ENCODE results near the gene RAB23.

Gene RAB23

DNA sequence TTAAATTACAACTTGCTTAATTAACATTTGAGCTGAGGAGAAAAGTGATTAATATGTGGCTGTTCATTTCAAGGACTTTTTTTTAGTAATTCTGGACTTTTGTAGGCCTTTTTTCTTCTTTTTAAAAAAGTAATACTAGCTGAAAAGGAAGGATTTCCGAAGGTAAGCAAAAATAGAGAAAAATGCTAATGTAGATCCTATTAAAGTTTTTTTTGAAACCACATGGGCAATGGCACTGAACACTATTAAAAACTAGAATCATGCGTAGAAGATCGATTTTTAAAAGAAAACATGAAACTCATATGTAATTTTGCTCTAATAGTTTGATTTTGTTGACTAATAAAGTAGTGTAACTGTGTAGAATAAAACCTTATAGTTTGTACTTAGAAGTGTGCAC lies 47.6 kb downstream of the RAB23 start:
- no peak for DNase-seq (ENCODE audit: low read depth in 2 of 2)
- H3K4me3 ChIP-seq (replicated peaks in 1 of 2; ENCODE audit: low read depth in 2 of 2, low read length in 2 of 2), result peak overlapping the region in 1 of 2 donors; percentile 77
- TF ChIP-seq, protein P1, sequence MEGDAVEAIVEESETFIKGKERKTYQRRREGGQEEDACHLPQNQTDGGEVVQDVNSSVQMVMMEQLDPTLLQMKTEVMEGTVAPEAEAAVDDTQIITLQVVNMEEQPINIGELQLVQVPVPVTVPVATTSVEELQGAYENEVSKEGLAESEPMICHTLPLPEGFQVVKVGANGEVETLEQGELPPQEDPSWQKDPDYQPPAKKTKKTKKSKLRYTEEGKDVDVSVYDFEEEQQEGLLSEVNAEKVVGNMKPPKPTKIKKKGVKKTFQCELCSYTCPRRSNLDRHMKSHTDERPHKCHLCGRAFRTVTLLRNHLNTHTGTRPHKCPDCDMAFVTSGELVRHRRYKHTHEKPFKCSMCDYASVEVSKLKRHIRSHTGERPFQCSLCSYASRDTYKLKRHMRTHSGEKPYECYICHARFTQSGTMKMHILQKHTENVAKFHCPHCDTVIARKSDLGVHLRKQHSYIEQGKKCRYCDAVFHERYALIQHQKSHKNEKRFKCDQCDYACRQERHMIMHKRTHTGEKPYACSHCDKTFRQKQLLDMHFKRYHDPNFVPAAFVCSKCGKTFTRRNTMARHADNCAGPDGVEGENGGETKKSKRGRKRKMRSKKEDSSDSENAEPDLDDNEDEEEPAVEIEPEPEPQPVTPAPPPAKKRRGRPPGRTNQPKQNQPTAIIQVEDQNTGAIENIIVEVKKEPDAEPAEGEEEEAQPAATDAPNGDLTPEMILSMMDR (IDR thresholded peaks at IDR 0.05; ENCODE audit: low read depth, low read length), result no peak

DNA sequence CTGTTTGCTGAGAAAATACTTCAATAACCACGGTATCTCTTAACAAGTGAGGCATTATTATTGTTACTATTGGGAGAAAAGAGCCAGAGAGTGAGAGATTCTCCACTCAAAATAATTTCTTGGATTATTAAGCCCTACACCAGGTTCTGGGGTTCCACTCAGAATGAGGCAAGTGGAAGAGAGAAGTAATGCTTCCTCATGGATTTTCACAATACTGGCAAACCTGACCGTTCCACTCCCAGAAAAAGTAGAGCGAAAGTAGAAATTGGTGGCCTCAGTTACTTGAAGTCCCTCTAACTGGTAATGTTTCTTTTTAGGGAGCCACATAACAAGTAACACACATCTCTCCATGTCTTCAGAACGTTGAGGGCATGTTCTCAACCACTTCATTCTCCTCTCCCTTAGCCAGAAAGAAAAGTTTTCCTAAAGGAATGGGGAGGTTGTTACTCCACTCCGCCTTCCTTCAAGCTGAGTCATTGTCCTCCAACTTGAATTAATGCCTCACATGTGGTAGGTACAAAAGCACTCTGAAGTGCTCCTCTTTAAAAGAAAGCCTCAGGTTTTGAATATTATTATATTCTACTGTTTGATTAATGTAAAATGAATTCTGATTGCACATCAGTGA lies 48.1 kb downstream of the RAB23 start:
- peak; percentile 70 to 78 for DNase-seq (ENCODE audit: low read depth in 2 of 2)
- TF ChIP-seq, protein P1 (IDR thresholded peaks at IDR 0.05; ENCODE audit: low read depth, low read length), result no peak
- H3K4me3 ChIP-seq (replicated peaks in 1 of 2; ENCODE audit: low read depth in 2 of 2, low read length in 2 of 2), result peak overlapping the region; percentile 64 to 77

DNA sequence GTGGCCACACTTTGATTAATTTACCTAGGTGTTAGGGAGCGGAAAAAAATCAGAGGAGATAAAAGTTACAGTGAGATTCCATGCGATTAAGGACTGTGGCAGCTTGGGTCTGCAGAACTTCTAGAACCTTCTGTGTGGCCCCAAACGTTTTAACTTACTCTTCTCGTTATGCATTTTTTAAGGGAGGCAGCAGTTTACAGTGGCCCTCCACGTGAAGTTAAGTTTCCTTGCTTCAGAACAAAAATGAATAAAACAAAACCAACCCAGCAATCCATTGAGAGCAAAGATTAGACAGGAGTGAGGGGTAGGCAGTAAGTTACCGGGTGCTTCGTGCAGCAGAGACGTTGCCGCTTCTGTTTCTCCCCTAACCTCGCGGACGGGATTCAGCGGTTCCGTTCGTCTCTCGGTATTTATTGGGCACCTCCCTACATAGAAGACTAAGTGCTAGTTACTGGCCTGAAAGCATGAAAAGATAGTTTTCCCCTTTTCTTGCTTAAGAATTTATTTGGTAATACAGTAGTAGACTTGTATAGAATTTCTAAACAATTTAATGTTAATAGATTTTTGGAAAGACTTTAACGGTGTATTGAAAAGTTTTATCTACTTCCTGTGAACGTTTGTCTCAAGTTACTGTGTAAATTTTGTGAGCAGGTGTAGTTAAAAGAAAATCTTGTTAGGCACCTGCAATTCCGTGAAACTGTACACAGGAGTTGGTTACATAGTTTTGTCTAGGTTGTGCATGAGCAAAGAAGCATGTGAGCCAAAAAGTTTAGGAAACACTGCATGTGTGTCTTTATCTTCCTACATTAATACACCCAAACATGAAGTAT lies 48.8 kb downstream of the RAB23 start:
- DNase-seq (ENCODE audit: low read depth in 2 of 2), result peak; percentile 34 to 44
- TF ChIP-seq, protein P1 (IDR thresholded peaks at IDR 0.05; ENCODE audit: low read depth, low read length), result no peak
- peak overlapping the region; percentile 64 to 77 for H3K4me3 ChIP-seq (replicated peaks in 1 of 2; ENCODE audit: low read depth in 2 of 2, low read length in 2 of 2)

DNA sequence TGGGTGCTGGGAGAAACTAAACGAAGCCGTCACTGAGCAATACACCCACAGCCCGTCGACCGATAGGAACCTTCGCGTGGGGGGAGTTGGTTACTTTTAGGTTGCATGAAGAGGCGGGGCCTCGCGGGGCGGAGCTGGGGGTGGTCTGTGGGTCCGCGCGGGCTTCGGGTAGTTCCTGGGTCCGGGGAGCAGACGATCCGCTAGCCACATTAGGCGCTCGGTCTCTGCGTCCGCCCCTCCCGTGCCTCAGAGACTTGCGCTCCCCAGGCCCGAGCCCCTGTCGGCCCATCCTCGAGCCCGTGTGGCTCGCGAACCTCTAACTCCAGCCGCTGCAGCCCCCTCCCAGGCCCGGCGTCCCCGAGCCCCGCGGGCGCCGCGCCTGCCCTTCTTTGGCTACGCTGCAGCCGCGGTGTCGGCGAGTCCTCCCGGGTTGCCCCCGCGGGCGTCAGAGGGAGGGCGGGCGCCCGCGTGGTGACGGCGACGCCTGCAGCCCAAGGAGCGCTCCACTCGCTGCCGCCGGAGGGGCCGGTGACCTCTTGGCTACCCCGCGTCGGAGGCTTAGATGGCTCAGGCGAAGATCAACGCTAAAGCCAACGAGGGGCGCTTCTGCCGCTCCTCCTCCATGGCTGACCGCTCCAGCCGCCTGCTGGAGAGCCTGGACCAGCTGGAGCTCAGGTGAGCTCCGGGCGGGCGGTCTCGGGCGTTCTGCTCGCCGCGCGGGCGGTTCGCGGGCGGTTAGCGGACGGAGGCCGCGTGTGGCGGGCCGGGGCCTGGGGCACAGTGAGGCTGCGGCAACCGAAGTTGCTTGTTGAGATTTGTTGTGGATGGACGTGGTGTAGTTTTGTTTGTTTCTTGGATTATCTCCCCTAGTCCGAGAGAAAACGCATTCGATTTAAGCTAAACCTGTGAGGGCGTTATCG lies 49.7 kb downstream of the RAB23 start, which contains the start of gene BAG2:
Gene BAG2, plus strand, starts transcription at position 191 of the 920 bp plus-strand sequence. Its CDS starts 372 bp downstream, at position 563.
- DNase-seq (ENCODE audit: low read depth in 2 of 2), result peak; percentile 90 to 92
- TF ChIP-seq, protein P1 (IDR thresholded peaks at IDR 0.05; ENCODE audit: low read depth, low read length), result peak; percentile 5
- peak within 1 kb of the TSS; percentile 64 to 77 for H3K4me3 ChIP-seq (replicated peaks in 1 of 2; ENCODE audit: low read depth in 2 of 2, low read length in 2 of 2)

DNA sequence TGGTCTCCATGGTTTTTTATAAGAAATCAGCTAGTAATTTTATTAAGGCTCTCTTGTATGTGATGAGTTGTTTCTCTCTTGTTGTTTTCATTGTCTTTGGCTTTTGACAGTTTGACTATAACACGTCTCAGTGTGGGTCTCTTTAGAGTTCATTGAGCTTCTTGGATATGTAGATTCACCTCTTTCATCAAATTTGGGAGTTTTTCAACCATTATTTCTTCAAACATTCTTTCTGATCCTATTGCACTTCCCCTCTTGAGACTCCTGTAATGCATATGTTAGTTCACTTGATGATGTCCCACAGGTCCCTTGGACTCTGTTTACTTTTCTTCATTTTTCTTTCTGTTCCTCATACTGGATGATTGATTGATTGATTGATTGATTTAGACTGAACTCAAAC lies 57.0 kb downstream of the RAB23 start:
- no peak for DNase-seq (ENCODE audit: low read depth in 2 of 2)
- no peak overlapping the region for H3K4me3 ChIP-seq (replicated peaks in 1 of 2; ENCODE audit: low read depth in 2 of 2, low read length in 2 of 2)
- TF ChIP-seq, protein P1 (IDR thresholded peaks at IDR 0.05; ENCODE audit: low read depth, low read length), result no peak

DNA sequence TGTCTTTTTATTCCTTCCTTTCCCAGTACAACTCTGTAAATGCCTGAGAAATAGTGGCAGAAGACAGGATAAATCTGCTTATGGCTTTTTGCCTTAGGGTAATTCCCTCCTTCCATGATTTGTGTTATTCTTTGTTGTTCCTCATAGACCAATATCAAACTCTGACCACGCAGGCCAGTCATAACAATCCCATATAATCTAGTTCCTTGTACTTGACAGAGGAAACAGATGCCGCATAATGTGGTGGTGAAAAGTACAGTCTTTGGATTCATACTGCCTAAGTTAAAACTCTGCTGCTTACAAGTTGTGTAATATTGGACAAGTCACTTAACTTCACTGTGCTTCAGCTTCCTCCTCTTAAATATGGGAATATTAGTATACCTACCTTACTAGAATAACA lies 58.2 kb downstream of the RAB23 start:
- TF ChIP-seq, protein P1 (IDR thresholded peaks at IDR 0.05; ENCODE audit: low read depth, low read length), result no peak
- no peak overlapping the region for H3K4me3 ChIP-seq (replicated peaks in 1 of 2; ENCODE audit: low read depth in 2 of 2, low read length in 2 of 2)
- no peak for DNase-seq (ENCODE audit: low read depth in 2 of 2)
